Activated CD4-positive, alpha-beta T cell treated with anti-CD3 and anti-CD28 coated beads, Interleukin-2, amount 50 U/mL, for 24 hours (primary cell): Measurements from ENCODE around the gene FUT9.

ENCODE experiments used
- DNase-seq, 2 donors: peaks; one replicate each; pipeline ENCODE4 v3.0.0-alpha.2; 2020; ENCODE audit warnings: low read depth in 1 of 2, low spot score in 1 of 2

FUT9 gene

DNA sequence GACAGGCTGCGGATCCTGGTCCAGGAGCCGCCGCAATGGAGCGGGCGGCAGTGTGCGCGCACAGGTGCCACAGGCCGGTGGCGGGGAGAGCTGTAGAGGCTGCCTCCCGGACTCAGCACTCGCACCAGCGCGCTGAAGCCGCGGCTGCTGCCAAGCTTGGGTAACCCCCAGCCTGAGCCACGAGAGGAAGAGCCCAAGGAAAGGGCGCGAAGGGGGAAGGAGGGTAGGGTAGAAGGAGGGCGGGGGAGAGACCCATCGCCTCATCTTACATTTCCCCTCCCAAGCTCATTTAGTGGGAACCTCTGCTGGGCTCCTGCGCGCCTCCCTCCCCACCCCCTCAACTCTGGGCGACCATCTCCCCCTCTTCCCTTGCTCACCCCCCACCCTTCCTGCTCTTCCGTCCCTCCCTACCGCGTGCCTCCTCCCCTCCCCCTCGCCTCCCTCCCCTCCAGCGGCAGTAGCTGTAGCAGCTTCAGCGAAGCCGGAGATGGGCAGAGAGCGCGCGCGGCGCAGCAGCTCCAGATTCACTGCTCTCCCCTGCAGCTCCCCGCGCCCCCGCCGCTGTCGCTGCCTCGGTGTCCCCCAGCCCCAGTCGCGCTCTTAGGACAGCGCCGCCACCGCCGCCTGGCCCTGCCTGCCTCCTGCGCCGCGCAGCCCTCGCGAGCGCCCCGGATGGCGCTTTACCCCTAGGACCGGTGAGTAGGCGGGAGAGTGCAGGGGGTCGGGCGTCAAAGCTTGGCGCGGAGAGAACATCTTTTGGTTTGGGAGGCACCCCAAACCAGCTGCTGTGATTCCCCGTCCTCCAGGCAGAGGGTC lies at the start of gene FUT9:
TSS of gene FUT9 (plus strand) at position 457 of the 816 bp plus-strand sequence. CDS start 187,182 bp downstream, outside the sequence.
- DNase-seq, result no peak

DNA sequence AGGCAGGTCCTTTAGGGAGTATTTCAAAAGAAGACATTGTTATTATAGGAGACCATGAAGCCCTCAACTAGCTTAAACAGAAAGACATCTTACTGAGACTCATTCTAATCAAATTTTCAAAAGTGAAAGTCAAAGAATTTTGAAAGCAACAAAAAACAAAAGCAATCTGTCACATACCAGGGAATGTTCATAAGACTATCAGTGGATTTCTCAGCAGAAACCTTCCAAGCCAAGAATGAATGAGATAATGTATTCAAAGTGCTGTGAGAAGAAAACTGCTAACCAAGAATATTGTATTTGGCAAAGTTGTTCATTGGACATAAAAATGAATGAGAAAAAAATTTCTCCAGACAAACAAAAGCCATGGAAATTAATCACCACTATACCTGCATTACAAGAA lies 48.2 kb upstream of the FUT9 start:
- DNase-seq, result no peak

DNA sequence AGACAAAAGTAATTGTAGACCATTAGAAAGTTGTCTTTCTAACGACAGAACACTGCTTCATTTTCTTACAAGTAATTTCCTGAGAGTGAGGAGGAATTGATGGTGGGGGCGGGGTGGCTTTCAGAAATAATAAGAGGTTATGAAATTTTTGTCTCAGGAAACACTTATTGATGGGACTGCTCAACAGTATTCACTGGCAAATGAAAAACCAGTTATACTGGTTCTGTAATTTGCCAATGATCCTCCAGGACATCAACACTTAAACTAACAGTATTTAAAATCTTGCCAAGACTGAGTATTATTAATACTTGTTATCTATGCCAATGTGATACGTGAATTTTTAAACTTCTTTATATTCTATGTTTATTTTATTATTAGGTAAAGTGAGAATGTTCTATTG lies 41.8 kb upstream of the FUT9 start:
- no peak for DNase-seq

DNA sequence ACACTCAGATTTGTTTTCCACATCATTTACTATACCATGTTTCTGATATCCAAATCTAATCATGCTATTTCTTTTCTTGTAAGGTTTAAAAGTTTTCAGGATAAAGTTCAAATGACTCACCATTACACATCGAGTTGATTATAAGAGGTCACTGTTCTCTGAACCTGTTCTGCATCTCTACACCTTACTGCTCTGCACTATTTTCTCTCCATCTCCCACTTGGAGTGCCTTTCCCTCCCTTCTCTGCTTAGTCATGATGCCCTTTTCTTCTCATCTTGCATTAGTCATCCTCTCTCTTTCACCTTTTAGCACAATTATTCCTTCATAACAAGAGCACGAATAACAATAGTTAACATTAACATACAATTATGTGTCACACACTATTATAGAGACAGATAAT lies 37.5 kb upstream of the FUT9 start:
- DNase-seq, result no peak

DNA sequence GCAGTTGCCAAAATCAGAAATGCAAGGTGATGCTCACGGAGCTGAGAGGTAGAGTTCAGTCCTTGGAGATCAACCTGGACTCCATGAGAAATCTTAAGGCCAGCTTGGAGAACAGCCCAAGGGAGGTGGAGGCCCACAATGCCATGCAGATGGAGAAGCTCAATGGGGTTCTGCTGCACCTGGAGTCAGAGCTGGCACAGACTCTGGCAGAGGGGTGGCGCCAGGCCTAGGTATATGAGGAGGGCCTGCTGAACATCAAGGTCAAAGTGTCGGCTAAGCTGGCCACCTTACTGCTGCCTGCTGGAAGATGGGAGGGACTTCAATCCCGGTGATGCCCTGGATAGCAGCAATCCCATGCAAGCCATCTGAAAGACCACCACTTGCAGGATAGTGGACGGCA lies 23.9 kb upstream of the FUT9 start:
- no peak for DNase-seq

DNA sequence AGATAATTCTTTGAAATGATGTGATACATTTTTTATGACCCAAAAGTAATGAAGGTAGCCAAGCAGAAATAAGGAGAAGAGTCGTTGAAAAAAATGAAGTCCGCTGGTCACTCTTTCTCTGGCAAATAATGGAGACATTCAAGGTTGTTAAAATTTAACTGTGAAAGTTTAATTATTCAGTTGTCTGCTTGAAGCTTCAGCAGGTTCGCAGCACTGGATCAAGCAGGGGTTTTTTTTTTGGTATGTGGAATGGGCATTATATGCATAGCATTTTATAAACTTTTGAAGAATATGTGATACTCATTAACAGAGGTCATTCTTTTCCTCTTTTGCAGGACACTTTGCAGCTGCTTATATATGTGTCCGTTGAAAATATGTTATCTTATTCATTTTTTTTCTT lies 21.6 kb upstream of the FUT9 start:
- no peak for DNase-seq

DNA sequence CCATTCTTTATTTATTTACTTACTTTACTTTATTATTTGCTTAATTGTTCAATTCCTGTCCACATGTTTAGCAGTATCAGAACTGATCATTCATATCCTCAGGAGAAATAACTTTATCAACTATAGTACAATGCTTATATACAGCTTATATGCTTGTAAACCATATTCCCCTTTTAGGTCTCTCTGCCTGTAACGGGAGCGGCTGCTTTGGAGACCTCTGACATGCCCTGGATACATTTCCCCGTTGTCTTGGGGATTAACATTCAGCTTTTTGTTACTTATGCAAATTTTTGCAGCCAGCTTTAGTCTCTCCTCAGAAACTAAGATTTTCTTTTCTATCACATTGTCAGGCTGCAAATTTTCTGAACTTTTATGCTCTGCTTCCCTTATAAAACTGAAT lies 17.6 kb upstream of the FUT9 start:
- no peak for DNase-seq

DNA sequence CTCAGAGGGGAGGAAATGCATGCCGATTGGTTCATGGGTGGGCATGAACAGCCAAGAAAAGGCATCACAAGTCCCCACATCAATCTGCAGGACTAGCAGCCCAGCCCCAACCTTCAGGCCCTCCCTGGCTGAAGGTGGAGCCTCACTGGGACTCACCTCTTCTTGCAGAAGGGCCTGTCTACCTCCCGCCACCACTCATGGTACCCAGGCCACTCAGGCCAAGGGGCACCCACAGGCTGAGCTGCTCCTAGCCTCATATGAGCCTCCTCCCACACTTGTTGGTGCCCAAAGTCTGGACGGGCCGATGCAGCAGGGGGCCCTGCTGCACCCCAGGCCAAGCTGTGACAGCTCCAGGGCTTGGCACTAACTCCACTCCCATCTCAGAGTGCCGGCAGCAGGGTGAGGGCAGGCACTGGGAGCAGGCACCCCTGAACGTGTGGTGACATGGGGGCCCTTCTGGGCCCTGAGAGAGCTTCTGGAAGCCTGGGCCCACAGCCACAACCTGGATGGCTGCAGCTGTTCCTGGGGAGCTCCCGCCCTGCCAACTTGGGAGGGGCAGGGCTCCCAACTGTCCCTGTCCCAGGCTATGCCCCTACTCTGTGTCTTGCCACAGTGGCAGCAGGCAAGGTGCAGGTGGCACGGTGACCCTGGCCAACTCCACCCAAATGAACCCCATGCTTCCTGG lies 13.7 kb upstream of the FUT9 start:
- no peak for DNase-seq

DNA sequence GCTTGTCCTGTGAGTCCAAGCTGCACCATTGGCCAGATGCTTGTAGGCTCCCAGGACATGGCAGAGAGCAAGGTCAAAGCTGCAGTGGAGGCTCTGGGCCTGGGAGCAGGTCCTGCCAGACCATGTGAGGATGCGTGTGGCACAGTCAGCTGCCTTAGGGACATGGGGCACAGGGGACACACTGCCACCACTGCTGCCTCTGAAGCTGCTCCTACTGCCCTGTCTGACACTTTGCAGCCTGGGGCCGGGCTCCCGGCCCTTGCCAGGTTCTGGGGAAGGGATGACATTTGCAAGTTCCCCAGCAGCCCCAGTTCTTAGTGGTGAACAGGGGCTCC lies 13.2 kb upstream of the FUT9 start:
- no peak for DNase-seq

DNA sequence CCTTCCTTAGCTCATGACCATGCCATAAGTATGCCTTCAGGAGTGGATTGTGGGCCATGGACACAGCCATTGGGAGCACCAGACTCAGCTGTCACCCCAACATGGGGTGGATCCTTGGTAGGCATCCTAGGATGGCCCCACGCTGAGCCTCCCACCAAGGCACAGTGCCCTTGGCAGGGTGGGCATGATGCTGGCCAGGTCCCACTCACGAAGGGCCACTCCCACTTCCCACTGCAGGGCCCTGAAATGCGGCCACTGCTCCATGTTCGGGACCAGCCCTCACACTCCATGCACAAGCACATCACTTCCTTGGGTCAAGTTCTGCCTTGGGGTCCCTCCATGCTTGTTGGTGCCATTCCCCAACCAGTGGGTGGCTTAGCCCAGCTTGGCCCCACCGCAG lies 12.9 kb upstream of the FUT9 start:
- no peak for DNase-seq

DNA sequence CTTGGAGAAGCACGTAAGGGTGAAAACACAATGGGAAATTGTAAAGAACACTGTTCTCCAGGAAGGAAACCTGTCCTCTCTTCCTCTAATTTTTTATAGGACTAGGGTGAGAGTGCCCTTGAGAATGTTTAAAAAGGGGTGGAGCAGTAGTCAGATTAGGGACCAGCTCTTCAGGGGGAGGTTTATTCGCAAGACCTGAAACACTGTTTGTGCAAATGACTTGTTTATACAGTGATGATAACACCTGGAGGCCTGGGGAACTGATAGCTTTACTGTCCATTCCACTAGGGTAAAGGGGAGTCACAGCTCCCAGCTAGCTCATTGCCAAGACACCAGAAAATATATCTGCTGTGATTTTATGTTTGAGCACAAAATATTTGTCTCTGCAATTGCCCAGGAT lies 8.1 kb upstream of the FUT9 start:
- DNase-seq, result no peak

DNA sequence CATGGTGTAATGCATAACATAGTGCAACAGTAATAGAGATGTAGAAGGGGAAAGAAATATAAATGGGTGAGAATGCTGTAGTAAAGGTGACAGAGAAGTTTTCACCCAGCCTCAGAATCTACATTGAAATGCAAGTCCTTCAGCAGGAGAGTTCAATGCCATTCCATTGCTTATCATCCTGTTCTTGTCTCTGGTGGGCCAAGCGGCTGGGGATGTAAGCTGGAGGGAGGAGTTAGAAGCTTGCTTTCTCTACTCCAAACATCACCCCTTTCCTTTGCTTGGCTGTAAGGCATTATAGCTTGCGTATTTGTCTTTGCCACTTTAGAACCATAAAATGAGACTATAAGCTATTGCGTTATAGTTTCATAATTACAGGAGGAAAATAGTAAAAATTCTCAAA lies 2.2 kb upstream of the FUT9 start:
- DNase-seq, result no peak

DNA sequence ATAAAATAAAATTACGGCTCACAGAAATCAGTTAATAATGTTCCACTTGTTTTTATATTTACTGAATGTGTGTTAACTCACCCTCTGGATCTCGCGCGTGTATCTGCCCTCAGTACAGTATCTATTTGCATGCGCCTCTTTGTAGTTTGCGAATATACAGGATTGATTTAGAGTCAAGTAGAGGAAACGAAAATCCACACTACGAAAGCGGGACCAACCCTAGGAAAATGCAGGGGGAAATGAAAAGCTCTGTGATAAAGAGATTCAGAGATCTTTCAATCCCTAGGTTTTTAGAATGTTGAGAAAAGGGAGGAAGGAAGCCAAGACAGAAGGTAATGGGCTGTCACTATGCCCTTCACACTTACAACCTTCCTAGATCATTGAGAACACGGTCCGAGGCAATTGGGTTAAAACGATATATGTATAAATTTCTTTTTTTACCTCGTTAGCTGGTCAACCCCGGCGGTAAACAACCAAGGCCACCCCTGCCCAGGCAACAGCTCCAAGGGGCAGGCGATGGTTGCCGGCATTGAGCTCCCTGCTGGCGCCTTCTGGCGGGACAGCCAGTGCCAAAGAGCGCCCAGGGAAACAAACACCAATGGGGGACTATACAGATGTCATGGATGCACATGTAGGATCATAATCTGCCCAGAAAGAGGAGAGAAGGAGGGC lies 792 bp upstream of the FUT9 start:
- DNase-seq, result no peak

DNA sequence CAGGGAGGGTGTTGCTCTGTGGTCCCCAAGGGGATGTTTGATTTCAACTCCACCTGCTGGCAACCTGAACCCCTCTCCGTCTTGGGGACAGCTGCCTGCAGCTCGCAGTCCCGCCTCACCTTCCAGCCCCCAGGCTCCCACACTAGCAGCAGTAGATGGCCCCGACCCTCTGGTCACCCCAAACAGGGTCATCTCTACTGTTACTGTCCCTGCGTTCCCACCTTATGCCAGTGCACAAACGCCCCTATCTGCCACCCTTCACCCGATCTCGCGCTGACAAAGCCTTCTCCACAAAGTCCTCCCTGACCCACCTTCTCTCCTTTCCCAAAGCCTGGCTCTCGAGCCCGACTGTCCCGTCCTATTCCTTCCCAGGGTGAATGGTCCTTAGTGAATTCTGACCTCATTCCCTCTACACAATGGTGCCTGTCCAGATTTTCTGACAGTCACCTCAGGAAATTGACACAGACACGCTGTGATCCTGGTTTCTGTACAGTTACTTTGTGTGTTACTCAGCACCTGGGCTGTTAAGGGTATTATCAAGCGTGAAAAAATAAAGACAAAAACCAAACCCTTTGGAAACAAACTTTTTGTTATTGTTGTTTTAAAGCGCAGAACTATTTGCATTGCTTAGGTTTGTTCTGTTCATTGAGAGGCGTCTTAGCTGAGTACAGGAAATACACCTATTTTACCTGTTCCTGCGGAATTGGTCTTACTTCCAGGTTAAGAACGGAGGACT lies 728 bp downstream of the FUT9 start:
- DNase-seq, result no peak

DNA sequence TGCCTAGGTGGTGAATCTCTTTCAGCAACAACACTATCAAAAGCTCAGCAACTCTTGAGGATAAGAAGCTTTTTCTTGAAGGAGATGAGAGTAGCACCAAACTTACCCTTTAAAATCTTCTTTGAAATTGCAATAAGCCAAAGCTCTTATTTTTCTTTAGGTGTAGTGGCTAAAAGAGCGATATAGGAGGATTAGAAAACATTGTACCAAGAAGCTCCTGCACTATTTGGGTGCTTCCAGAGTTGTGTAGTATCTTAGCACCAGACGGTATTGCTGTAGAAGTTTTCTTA lies 1.2 kb downstream of the FUT9 start:
- DNase-seq, result no peak

DNA sequence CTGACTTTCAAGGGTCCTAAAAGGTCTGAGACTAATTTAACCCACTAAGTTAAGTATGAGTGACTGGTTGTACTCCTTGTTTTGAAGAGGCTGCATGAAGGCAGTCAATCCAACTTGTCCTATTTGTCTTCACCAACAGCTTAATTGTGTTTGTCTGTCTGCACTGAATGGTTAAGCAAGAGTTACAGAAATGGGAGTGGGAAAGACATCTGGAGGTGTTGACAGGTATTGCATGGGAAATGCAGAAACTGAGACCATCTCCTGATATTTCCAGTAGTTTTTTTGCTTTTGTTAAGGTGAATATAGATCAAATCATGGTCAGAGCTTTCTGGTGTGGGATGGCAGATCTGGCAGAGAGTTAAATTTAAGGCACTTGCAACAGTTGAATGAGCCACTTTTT lies 6.5 kb downstream of the FUT9 start:
- DNase-seq, result no peak

DNA sequence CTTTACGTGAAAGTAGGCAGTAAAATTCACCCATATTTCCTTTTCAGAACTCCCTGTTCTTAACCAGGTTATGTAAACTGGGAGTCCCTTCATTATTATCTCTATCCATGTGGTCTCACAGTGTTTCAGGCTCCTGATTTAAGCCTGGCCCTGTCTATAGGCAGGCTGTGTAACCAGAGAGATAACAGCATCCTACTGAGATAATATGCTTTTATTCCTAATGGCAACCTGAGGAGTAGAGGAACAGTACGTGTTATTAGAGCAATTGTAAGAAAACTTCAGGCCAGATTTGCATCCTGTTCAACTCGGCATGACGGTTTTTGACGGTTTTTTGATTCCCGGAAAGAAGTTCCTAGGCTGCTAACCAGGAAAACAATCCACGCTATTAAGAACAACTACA lies 16.9 kb downstream of the FUT9 start:
- no peak for DNase-seq

DNA sequence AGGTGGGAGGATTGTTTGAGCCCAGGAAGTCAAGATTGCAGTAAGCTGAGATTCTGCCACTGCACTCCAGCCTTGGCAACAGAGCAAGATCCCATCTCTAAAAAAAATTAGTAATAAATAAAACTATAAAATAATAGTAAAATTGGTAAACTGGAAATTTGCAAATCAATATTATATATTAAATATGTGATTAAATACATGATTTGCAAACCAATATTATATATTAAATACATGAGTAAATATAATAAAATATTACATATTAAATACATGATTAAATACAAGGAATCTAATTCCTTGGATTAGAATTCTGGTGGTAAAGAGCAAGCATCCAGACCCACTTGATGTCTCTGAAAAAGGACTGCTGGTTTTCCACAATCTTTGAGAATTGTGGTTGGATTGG lies 35.8 kb downstream of the FUT9 start:
- DNase-seq, result no peak

DNA sequence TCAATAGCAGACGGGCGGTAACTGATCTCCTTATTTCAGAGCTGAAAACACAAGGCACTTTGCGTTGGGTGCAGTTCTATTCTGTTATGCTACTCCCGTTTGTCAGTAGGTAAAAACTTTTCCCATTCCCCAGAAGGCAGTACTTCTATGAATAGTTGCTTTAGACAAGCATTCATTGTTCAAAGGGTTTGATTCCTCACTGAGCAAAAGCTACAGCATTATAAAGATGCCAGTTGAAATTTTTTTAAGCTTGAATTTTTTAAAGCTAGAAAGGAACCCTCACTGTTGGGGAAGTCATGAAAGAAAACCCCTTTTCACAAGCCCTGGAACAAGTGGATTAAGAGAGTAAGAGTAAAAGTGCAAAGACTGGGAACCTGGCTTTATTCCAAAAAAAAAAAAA lies 42.3 kb downstream of the FUT9 start:
- DNase-seq, result no peak

DNA sequence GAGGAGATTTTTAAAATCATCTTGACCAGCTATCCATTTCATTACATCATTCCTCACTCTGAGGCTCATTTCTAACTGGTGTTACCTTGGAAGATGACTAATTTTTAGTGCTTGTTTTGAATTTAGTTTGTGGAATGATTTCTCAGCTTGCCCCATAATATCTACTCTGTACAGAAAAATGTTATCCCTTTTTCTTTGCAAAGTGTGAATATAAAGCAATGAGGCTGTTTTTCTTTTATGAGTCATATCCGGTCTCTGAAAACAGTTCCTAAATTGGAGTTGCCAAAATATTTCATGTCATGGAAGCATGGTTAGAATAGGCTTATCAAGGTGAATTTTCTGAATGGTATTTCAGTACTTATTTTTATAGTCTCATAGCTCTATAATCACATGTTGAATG lies 43.8 kb downstream of the FUT9 start:
- DNase-seq, result no peak

DNA sequence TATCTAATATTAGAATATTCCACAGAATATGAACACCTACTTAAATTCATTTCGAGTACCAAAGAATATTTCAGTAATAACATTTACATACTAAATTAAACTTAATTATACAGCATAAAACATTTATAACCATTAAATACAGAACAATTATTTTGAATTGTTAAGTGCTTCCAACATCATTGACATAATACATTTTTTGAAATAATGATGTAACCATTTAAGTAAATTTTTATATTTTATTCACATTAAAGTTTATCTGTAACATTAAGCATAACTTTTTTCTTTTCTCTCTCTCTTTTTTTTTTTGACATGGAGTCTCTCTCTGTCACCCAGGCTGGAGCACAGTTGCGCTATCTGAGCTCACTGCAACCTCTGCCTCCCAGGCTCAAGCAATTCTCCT lies 44.5 kb downstream of the FUT9 start:
- DNase-seq, result no peak

DNA sequence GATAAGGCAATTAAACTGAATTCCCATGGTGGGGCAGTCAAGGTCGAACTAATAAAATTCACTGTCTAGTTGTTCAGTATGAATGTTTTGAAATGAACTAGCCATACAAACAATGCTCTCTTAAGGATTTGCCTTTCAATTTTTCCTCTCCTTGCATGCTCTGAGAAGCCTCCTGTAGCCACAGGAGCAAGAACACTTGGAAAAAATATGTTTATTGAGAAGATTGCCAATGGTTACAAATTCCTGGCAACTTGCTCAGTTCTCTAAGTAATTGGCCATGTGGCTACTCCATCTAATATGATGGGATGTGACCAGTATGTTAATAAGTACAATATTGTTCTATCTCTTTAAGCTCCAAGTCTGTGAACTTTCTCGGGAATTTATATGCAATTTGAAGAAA lies 49.4 kb downstream of the FUT9 start:
- DNase-seq, result no peak
